Measurements from ENCODE around the gene BNIP1. TPM values are rescaled to one million over a fixed set of nuclear protein-coding genes. Genes with fewer than 3 reads are reported as not detected.

The BNIP1 gene
- total RNA-seq, 1 donor from 2014 or later: 12.3 TPM

DNA sequence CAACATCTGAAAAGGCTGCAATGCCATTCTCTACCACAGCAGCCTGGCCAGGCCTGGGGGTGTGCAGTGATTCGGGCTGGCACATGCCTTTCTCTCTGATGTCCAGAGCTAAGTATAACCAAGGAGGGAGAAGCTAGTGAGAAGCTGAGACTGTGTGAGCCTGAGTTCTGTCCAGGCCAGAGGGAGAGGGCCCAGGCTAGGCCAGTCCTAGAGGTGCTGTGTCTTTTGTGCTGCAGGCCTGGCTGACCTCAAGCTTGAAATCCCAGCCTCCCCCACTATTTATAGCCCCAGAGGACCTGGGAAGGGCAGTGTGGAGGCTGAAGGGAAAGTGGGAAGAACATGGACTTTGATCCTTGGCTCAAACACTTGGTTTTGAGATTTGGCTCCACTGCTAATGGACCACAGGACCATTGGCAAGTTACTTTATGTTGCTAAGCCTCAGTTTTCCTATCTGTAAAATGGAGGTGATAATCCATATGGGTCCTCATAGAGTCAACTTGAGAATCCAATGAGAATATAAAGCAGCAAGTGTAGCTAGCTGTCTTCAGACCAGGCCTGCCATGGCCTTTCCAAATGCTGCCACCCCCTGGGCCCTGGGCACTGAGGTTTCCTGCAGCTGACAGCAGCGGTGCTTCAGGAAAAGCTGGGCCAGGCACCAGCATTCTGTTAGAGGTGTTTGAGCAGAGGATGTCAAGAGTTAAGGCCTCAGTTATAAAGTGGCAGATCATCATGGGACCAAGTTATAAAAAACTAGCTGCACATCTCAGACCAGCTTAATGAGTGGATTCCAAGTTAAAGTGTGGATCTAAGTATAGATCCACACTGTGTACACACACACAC is 21.1 kb downstream of the BNIP1 start:
- no peak for DNase-seq (ENCODE audit: low spot score)

DNA sequence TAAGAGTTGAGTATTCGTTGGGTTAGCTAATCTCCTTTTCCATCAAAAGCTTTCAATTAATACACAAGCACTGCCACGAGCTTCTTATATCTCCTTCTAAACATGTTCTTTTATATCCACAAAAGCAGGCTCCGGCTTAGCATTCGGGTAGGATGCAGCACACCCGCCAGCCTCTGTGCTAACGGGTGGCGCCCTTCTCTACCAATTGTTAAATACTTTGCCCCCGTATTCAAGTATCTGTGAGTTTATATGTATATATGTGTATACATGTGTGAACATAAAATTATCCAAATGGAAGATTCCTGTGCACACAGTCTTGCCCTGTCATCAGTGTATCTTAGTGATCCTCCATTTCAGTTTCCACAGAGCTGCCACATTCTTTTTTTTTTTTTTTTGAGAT is 27.8 kb downstream of the BNIP1 start:
- no peak for DNase-seq (ENCODE audit: low spot score)

DNA sequence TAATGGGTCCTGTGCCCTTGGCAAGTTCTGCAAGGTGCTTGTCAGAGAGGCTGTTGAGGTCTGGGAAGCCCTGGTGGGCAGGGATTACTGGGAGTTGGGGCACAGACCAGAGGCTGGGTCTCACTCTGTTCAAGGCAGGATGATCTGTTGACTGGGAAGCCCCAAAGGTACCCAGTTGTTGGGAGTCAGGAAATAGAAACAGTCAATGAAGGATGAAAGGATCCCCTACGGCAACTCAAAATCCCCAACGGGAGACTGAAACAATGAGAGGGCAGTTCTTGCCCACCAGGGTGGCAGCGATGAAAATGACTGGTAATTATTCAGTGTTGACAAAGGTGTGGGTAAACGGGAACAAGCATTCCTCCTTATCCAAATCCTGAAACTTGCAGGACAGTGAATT is 31.2 kb downstream of the BNIP1 start:
- DNase-seq (ENCODE audit: low spot score): no peak

- no peak for DNase-seq (ENCODE audit: low spot score)
These were observed 34.1 kb downstream of the BNIP1 start for GRCh38 chr5:173178369-173178910.

- no peak for DNase-seq (ENCODE audit: low spot score)
These were observed 36.0 kb downstream of the BNIP1 start for GRCh38 chr5:173180331-173180730.

- DNase-seq (ENCODE audit: low spot score): no peak
These were observed 42.9 kb downstream of the BNIP1 start for GRCh38 chr5:173187054-173187743.

DNA sequence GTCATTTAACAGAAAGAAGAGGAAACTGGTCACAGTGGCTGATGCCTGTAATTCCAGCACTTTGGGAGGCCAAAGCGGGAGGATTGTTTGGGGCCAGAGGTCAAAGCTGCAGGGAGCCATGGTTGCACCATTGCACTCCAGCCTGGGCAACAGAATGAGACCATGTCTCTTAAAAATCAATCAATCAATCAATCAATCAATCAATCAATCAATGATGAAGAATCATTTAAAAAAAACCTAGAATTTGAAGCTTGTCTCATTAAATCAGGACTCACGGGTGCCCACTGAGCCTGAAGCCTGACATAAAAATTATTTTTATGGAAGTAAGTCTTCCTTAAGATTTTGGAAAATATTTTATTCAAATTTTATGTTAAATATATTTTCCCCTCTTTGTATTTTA is 43.9 kb downstream of the BNIP1 start:
- DNase-seq (ENCODE audit: low spot score): no peak

GRCh38 chr5:173191015-173191414 is 46.7 kb downstream of the BNIP1 start:
- DNase-seq (ENCODE audit: low spot score): no peak

GRCh38 chr5:173191561-173191960 is 47.2 kb downstream of the BNIP1 start:
- no peak for DNase-seq (ENCODE audit: low spot score)

DNA sequence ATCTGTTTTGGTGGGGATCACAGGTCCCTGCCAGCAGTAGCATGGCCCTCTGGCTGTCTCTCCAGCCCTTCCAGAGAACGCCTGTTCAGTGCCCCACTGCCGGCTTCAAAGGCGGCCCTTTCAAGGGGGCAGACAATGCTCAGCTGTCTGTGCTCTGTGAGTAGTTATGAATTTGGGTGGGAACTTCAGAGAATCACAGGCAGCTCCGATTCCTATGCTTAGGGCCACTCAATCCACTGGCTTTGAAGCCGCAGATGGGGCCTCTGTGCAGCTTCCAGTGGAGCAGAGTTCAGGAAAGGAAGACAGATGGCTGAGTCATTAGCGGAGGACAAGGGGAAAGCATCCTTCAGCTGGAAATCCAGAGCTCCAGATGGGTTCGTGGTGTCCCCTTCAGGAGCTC is 48.2 kb downstream of the BNIP1 start:
- DNase-seq (ENCODE audit: low spot score): no peak

- DNase-seq (ENCODE audit: low spot score): no peak
These were observed 52.0 kb downstream of the BNIP1 start for GRCh38 chr5:173196133-173196952.

DNA sequence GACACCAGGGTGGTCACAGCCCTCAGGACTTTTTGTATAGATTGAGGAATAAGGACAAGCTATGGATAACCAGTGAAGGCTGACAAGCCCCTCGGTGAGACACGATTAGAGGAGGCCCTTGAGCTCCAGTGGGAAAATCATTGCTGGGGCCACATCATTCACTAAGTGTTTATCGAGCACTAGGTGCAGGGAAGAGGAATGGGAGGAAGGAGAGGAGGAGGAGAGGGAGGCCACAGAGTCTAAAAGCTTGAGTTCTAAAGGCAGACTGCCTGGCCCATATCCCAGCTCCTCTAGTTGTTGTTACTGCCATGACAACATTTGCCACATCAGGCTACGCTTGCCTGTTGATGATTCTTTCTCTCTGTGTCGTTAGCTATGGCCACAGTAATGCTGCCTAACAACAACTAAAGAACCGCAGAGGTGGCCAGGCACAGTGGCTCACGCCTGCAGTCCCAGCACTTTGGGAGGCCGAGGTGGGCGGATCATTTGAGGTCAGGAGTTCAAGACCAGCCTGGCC is 53.1 kb downstream of the BNIP1 start:
- no peak for DNase-seq (ENCODE audit: low spot score)

DNA sequence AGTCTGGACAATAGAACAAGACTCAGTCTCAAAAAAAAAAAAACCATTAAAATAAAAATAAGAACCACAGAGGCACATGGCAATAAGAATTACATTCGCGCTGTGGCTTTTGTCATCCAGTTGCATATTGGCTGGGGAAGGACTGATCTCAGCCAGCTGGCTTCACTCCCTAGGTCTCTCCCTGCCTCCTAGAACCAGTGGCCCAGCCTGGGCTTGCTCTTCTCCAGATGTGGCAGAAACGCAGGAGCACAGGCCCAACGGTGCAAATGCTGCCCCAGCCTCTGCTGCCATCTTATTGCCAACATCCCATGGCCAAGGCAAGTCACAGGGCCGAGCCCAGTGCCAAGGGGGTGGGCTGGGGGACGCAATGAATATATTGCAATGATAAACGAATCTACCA is 53.7 kb downstream of the BNIP1 start:
- DNase-seq (ENCODE audit: low spot score): no peak

GRCh38 chr5:173200356-173200755 is 56.0 kb downstream of the BNIP1 start:
- DNase-seq (ENCODE audit: low spot score): no peak

DNA sequence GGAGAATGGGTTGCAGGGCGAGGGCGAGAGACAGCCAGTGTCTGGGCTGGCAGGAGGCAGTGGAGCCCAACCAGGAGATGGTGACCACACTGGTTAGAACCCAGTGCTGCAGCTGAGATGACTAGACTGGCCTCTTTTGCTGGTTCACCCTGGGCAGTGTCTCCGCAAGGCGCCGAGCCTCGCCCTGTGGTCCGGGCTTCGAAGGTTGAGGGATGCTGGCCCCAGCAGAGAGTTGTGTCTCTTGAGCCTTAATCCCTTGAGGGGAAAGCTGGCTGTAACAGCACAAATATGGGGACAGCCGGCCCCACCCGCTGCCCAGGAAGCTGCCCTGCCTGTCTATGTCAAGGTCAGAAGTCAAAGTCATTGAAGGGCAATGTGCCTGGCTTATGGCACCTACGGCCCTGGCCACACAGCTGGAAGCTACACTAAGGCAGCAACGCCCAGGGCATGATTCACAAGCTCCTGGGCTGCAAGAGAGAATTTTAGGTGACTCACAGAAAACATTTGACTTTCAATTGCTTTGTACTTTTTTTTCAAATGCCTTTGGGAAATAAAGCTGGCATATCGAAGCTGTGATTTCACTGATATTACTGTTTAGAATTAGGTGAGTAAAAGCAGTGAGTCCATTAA is 57.4 kb downstream of the BNIP1 start:
- no peak for DNase-seq (ENCODE audit: low spot score)

DNA sequence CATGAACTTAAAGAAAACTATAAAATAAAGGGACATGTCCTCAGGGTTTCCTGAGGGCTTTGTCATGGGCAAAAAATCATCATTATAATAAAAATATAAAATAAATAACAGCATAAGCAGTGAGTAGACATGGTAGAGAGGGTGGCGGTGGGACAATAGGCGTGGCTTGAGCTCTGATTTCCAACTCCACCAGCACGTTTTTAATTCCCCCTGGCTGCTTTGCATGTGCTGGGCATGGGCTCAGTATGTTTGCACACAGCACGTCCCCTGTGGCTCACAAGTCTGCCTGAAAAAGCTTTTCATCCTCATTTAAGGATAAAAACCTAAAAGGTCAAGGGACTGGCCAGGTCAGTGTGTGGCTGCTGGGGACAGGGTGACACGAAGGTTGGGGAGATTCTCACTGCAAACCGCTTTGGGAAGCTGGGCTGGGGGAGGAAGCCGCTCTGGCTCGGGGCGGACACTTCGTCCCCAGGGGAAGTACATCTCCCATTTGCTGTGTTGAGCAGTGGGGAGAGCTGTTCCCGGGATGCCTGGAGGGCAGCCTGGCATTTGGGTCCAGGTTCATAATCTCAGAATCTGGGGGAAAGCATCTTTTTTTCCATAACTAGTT is 58.0 kb downstream of the BNIP1 start:
- no peak for DNase-seq (ENCODE audit: low spot score)

GRCh38 chr5:173204185-173204979 is 60.1 kb downstream of the BNIP1 start:
- no peak for DNase-seq (ENCODE audit: low spot score)

- DNase-seq (ENCODE audit: low spot score): no peak
These were observed 61.6 kb downstream of the BNIP1 start for GRCh38 chr5:173205916-173206315.

- DNase-seq (ENCODE audit: low spot score): no peak
These were observed 64.0 kb downstream of the BNIP1 start for GRCh38 chr5:173208296-173208695.

DNA sequence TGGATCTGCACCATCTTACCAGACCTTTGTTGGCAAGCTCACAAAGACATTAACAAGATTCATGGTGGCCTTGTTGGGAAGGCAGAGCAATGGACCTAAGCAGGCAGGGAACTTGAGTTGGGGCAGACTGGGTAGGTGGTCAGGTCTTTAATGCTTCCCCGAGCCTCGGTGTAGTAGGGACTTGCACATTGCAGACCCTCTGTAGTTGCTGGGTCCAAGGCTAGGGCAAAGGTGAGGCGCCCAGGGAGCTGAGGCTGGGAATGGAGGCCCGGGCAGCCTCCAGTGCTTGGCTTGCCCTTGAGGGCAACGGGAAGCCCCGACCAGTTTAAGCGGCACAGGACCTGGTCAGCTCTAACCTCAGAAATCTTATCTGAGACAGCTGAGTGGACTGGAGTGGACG is 66.5 kb downstream of the BNIP1 start:
- DNase-seq (ENCODE audit: low spot score): no peak

Measured in ureter (tissue), 1 donor.